Inflammatory macrophage treated with lipopolysaccharide for 1 hour (primary cell): ENCODE results near the gene OR4D9.
"Not testable (repeated sequence)": the region's sequence is repeated elsewhere in the genome, so short reads cannot be mapped to it uniquely, and the experiment has no call there.

Source experiments
- DNase-seq, 2 donors: peaks; one replicate each; pipeline ENCODE4 v3.0.0-alpha.2; 2020 to 2022

OR4D9 gene

DNA sequence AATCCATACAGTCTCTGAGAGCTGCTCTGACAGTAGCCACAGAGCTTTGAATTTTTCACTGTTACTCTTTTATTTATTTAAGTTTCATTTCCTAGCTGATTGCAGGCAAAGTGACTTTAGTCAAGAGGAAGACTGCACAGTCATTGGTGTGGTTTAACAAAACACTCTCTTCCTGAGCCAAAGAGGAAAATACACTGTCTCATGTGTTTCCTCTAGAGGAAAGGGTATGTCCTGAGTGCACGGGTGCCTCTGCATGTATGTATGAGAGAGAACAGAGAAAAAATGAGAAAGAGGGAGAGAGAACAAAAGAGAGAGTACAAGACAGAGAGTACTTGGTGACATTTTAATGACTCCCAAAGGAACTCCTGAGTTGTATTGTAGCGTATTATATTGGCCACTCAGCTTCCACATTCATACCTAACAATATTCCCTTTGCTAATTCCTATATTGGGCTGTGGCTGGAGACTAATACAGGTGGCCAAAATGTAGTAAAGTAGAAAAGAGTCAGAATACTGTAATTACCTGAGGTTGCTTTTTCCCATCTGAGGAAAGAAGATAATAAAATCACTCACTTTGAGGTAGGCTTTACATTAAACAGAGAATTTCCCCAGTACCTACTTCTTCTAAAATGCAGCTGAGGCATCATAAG, at the start of gene OR4D9:
Gene OR4D9, plus strand, starts transcription at position 599 of the 649 bp plus-strand sequence. CDS start 3,374 bp downstream, outside the sequence.
- peak; percentile 47 to 54 for DNase-seq

DNA sequence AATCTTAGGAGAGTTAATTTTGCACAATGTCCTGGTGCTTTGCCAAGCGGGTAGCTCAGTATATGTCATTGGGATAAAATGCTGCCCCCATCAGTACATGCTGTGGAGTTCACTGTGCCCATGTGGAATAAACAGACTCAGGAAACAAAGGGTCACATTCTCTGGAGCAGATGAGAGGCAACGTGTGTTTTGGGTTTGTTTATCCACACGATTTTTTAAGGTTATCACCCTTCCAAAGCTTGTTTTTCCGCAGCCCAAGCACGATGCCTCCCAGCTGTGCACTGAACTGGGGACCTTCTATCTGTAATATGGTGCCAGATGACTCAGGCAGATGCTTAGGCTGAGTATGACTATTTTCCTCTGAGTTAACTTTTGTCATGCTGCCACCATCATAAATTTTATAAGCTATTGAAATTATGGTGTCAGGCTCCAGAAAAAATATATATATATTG, 48.1 kb upstream of the OR4D9 start:
- no peak for DNase-seq

- no peak for DNase-seq
Observed at GRCh38 chr11:59473015-59473414, 38.3 kb upstream of the OR4D9 start, which contains the start of gene OR4D10. TSS of gene OR4D10 (plus strand) at chr11:59473315. CDS start at chr11:59477430, 4,115 bp downstream.

GRCh38 chr11:59475176-59475575, 36.2 kb upstream of the OR4D9 start:
- no peak for DNase-seq

GRCh38 chr11:59479906-59480305, 31.4 kb upstream of the OR4D9 start:
- peak; percentile 51 to 59 for DNase-seq

GRCh38 chr11:59480359-59480758, 31.0 kb upstream of the OR4D9 start:
- DNase-seq = no peak

GRCh38 chr11:59501931-59502330, 9.4 kb upstream of the OR4D9 start:
- no peak for DNase-seq

DNA sequence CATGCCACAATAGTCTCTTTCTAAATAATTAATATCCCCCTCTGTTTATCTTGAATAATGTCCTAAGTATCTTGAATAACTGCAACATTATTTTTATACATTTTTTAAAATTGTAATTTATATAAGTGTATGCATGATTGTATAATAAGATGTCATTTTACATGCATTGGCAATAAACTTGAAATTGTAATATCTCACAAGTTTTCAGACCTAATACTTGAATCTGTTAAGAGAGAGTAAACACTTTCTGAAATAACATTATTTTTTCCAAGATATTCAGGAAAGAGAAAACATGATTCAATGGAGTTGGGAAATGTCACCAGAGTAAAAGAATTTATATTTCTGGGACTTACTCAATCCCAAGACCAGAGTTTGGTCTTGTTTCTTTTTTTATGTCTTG, 8.1 kb upstream of the OR4D9 start, which contains the start of gene OR4D11:
Gene OR4D11, plus strand, starts transcription at position 301 of the 400 bp plus-strand sequence. Its CDS starts 0 bp downstream, at position 301.
- no peak for DNase-seq

DNA sequence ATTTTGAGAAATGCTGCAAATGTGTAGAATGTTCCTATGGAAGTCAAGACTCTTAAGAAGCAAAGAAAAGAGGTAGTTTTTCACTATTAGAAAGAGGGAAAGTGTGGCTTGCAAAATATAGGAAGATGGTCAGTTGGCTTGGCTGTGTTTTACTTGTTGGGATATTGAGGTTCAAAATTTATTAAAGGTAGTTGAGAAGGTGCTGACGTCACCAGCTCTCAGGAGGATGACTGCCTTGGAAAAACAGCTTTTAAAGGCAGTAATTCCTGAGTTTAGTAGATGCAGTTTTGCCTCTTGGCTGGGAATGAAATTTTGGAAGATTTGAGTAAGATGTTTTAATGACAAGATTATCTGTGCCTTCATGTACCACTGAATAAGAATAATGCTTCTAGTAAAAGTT, 336 bp downstream of the OR4D9 start:
- DNase-seq = no peak

GRCh38 chr11:59520139-59520538, 8.8 kb downstream of the OR4D9 start:
- not testable (repeated sequence) for DNase-seq

DNA sequence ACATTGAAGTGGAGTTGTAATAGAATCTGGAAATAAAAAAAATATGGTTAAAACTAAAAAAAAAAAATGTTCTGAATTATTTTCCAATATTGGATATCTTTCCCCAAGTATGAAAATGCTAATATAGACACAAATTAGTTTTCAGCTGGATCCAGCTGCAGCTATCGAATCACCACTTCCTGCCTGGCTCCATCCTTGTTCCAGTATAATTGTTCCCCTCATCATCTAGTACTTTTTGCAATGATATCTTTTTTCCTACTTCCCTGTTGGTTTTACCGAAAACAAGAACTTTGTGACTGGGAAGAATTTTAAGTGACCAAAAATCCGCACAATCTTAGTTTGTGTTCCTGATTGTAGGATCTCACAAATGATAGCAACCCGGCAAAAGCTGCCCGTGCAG, 9.4 kb downstream of the OR4D9 start:
- DNase-seq = no peak

DNA sequence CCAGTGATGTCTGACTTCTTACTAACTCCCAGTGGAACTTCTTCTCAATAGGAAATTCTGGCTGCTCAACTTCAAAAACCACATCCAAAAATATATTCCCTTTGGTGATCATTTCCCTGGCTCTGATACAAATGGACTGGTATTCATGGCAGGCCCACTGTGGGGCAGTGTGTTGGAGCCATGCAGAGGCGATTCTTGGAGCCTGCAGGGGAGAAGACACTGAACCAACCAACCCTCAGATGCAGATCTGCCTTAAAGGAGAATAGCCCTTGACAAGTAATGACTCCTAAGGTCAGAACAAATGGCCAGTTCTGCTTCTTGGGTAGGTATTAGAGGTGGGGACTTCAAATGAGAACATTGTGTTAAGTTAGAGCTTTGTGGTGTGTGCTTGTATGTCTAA, 12.2 kb downstream of the OR4D9 start:
- no peak for DNase-seq

DNA sequence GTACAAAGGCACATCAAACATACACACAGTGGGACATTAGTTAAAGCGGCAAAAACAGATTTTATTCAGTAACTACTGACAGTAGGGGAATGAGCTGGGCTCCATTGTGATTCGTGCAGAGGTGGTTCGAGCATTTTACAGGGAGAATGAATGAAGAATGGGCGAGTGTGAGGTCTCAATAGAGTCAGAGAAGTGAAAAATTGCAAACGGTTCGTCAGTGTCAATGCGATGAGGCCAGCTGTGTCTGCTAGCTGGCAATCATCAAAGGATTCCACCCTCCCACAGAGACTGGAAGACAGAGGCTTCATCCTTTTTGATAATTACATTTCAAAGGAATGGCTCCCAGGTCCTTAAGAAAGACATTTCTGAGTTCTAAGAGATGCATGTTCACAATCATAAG, 17.4 kb downstream of the OR4D9 start:
- no peak for DNase-seq

GRCh38 chr11:59532620-59533019, 21.3 kb downstream of the OR4D9 start:
- DNase-seq = no peak

DNA sequence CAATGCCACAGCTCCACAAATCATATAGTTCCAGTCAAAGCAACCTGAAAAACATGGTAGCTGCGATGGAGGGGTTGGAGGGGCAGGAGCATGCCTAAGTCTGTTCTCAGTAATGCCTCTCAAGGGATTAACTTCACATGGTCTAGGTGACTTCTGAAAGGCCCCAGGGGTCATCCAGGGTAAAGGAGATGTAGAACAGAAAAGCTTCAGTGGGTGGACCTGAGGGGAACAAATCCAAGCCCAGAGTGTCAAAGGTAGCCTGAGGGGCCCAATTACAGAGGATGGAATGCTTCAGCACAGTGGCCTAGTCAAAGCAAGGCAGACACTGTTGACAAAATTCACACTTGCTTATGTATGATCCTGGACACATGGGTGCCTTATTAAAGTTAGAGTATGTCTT, 23.3 kb downstream of the OR4D9 start:
- no peak for DNase-seq

DNA sequence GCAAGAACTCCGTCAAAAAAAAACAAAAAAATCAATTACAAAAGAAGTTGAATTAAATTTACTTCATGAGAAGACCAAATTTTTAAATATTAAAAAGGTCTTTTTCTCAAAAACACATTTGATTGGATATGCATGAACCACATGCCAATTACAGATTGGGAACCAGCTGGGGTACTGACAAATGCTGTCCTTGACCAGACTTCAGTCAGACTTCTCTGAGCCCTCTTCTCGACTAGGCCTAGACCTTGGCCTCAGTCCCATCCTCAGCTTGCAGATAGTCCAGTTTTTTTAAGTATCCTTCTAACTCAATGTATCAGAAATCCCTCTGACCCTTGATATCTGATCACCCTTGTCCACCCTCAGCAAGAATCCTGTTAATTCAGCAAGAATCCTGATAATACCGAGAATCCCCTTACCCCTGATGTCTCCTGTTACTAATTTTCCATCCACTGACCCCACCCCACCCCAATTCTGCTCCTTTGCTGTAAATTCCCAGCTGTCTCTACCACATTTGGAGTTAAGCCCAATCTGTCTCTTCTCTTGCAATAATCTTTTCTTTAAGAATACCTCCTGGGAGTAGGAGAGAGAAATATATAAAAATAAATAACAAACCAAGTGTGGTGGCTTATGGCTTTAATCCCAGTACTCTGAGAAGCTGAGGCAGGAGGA, 30.9 kb downstream of the OR4D9 start:
- no peak for DNase-seq

DNA sequence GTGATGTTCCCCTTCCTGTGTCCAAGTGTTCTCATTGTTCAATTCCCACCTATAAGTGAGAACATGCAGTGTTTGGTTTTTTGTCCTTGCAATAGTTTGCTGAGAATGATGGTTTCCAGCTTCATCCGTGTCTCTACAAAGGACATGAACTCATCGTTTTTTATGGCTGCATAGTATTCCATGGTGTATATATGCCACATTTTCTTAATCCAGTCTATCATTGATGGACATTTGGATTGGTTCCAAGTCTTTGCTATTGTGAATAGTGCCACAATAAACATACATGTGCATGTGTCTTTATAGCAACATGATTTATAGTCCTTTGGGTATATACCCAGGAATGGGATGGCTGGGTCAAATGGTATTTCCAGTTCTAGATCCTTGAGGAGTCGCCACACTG, 32.4 kb downstream of the OR4D9 start:
- not testable (repeated sequence) for DNase-seq

DNA sequence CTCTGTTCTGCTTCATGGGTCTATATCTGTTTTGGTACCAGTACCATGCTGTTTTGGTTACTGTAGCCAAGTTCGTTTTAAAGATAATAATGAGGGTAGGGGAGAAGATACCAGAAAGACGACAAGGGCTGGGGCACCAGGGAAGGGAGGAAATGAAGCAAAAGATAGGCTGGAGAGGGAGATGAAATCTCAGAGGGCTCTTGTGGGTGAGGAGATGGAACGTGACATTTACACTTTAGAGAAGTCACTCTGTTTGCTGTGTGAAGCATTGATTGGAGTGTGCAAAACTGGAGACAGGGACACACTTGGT, 33.5 kb downstream of the OR4D9 start:
- no peak for DNase-seq

GRCh38 chr11:59545179-59546020, 34.1 kb downstream of the OR4D9 start:
- peak; percentile 19 to 29 for DNase-seq

DNA sequence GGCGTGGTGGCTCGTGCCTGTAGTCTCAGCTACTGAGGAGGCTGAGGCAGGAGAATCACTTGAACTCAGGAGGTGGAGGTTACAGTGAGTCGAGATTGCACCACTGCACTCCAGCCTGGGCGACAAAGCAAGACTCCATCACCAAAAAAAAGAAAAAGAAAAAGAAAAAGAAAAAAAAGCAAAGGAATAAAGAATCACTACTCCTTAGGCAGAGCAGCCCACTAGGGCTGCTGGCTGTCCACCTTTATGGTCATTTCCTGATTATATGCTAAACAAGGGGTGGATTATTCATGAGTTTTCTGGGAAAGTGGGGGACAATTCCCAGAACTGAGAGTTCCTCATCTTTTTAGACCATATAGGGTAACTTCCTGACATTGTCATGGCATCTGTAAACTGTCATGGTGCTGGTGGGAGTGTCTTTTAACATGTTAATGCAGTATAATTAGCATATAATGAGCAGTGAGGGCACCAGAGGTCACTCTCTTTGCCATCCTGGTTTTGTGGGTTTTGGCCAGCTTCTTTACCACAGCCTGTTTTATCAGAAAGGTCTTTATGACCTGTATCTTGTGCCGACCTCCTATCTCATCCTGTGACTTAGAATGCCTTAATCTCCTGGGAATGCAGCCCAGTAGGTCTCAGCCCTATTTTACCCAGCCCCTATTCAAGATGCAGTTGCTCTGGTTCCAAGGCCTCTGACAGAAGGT, 36.4 kb downstream of the OR4D9 start:
- DNase-seq = peak; percentile 44 to 73

DNA sequence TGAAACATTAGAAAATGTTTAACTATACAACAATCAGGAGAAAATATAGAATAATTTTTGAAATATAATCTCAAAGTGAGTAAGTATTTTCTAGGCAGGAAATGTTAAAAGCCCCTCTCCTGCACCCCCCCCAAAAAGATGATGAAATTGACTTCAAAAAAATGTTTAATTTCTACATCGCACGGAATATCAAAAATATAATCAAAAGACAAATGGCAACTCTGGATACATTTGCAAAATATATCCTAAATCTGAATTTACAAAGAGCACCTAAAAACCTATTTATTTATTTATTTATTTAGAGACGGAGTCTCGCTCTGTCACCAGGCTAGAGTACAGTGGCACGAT, 36.9 kb downstream of the OR4D9 start:
- DNase-seq = no peak

- DNase-seq = peak; percentile 77 to 92
Observed at GRCh38 chr11:59550368-59550841, 39.1 kb downstream of the OR4D9 start.
